Activated T-cell treated with anti-CD3 and anti-CD28 coated beads for 1 hour (primary cell): ENCODE measurements around the gene CCDC61.

Source experiments
- DNase-seq: peaks from one replicate; pipeline ENCODE4 v3.0.0-alpha.2; 2020; ENCODE audit warnings: low read depth

Gene CCDC61

GRCh38 chr19:46040125-46040524 lies 44.9 kb downstream of the CCDC61 start:
- no peak for DNase-seq

GRCh38 chr19:46040952-46041500 lies 45.8 kb downstream of the CCDC61 start, which contains the start of gene IGFL4:
IGFL4 (minus strand) TSS chr19:46041002; CDS start chr19:46040962, 40 bp downstream.
- DNase-seq: no peak

GRCh38 chr19:46042252-46042883 lies 47.1 kb downstream of the CCDC61 start:
- no peak for DNase-seq

GRCh38 chr19:46043519-46043918 lies 48.3 kb downstream of the CCDC61 start:
- no peak for DNase-seq

GRCh38 chr19:46049597-46049996 lies 54.3 kb downstream of the CCDC61 start:
- DNase-seq: no peak

- DNase-seq: no peak
Measured at GRCh38 chr19:46052896-46053295, 57.6 kb downstream of the CCDC61 start.

GRCh38 chr19:46056536-46056935 lies 61.3 kb downstream of the CCDC61 start:
- DNase-seq: no peak

GRCh38 chr19:46058778-46059177 lies 63.5 kb downstream of the CCDC61 start:
- DNase-seq: no peak

- no peak for DNase-seq
Measured at GRCh38 chr19:46060012-46060411, 64.7 kb downstream of the CCDC61 start.

- DNase-seq: no peak
Measured at GRCh38 chr19:46063201-46063600, 67.9 kb downstream of the CCDC61 start.

- DNase-seq: no peak
Measured at GRCh38 chr19:46065486-46066071, 70.3 kb downstream of the CCDC61 start.

GRCh38 chr19:46066471-46066870 lies 71.2 kb downstream of the CCDC61 start:
- no peak for DNase-seq

- no peak for DNase-seq
Measured at GRCh38 chr19:46067691-46068090, 72.4 kb downstream of the CCDC61 start.
